Measurements from ENCODE around the gene NUMA1. TPM values are rescaled to one million over a fixed set of nuclear protein-coding genes. Genes with fewer than 3 reads are reported as not detected.
A peak's percentile ranks its signal among the peaks of the same experiment; 100 is the strongest.

The NUMA1 gene
- total and polyA plus RNA-seq, 9 of the 15 experiments (the other 6 are each of a cell fraction or from before 2014, with no cell fraction given) = 4.1 to 104 (median 51.2) TPM

DNA sequence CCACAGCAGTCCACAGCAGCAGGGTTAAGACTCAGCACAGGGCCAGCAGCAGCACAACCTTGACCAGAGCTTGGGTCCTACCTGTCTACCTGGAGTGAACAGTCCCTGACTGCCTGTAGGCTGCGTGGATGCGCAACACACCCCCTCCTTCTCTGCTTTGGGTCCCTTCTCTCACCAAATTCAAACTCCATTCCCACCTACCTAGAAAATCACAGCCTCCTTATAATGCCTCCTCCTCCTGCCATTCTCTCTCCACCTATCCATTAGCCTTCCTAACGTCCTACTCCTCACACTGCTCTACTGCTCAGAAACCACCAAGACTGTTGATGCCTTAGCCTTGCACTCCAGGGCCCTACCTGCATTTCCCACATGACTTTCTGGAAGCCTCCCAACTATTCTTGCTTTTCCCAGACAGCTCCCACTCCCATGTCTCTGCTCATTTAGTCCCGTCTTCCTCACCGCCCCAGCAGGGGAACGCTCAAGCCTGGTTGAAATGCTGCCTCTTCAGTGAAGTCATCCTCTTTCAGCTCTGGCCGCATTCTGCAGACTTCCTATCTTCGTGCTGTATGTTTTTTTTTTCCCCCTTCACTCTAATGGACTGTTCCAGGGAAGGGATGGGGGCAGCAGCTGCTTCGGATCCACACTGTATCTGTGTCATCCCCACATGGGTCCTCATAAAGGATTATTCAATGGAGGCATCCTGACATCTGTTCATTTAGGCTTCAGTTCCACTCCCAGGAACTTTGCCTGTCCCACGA is 78.3 kb downstream of the NUMA1 start:
- no peak overlapping the region for H3K4me3 ChIP-seq
- no peaks in the 10 kb centered on the region for H3K9me3 ChIP-seq (replicated peaks; ENCODE audit: control insufficient read depth, insufficient read depth, low read depth, low read length)
- ATAC-seq (peak; percentile 6), FAIRE-seq (no peak), DNase-seq (ENCODE audit: extremely low read depth in 1 of 4, low spot score in 3 of 4) (no peak)
- H3K4me2 ChIP-seq (ENCODE audit: insufficient read depth, low read length) = no peak overlapping the region
- H3K36me3 ChIP-seq (ENCODE audit: control insufficient read depth, insufficient read depth, low read length) = peaks cover 86% of the 10 kb centered on the region
- no peaks in the 10 kb centered on the region for H3K27me3 ChIP-seq (ENCODE audit: control insufficient read depth in 2 of 2, insufficient read depth in 2 of 2, low read length in 2 of 2)
- no TSS peak for BruUV-seq (replicated peaks)
- no peak overlapping the region for H3K9ac ChIP-seq (ENCODE audit: insufficient read depth in 1 of 2, low read depth in 2 of 2, low read length in 2 of 2)
- H4K20me1 ChIP-seq (replicated peaks; ENCODE audit: control insufficient read depth, insufficient read depth, low read length) = no peaks in the 10 kb centered on the region
- in situ Hi-C loops (cut with MboI) = no loop called here
- intact Hi-C loops (cut with micrococcal nuclease) = no loop called here
- peaks cover 6% of the 10 kb centered on the region for H3K9me1 ChIP-seq (ENCODE audit: control insufficient read depth, insufficient read depth, low read length)
- POLR2A ChIA-PET = interaction anchor here (0.9 to 1.4 kb wide), 3 partner anchors 11 to 224 kb away, joined by 3 to 7 read pairs (median 7); no protein-coding TSS in a partner anchor
- peaks cover 20 to 50% of the 10 kb centered on the region in 2 experiments; a peak in 4 of 5 replicates for H3K4me1 ChIP-seq (replicated peaks in 1 of 2; ENCODE audit: control insufficient read depth in 2 of 2, insufficient read depth in 2 of 2, low read length in 2 of 2)
- H2AFZ ChIP-seq (ENCODE audit: low read depth, low read length) = no peak overlapping the region
- no peaks in the 10 kb centered on the region for H3K79me2 ChIP-seq (ENCODE audit: control insufficient read depth, insufficient read depth, low read length)
- H3K27ac ChIP-seq (ENCODE audit: extremely low read depth, low read depth, low read length) = no peak overlapping the region
- 80% methylated on average over 7 of the region's 10 CpGs for WGBS (ENCODE audit: insufficient coverage, low coverage, missing lambda C conversion rate)
- CTCF ChIA-PET (ENCODE audit: low intra/inter-chr PET ratio) = no interaction called here
- TF ChIP-seq POLR2AphosphoS2 (IDR thresholded peaks at IDR 0.05; ENCODE audit: low read length) = 0 out of 2 replicates have a peak, but pooled peaks have one; percentile 48
- TF ChIP-seq, protein P1, sequence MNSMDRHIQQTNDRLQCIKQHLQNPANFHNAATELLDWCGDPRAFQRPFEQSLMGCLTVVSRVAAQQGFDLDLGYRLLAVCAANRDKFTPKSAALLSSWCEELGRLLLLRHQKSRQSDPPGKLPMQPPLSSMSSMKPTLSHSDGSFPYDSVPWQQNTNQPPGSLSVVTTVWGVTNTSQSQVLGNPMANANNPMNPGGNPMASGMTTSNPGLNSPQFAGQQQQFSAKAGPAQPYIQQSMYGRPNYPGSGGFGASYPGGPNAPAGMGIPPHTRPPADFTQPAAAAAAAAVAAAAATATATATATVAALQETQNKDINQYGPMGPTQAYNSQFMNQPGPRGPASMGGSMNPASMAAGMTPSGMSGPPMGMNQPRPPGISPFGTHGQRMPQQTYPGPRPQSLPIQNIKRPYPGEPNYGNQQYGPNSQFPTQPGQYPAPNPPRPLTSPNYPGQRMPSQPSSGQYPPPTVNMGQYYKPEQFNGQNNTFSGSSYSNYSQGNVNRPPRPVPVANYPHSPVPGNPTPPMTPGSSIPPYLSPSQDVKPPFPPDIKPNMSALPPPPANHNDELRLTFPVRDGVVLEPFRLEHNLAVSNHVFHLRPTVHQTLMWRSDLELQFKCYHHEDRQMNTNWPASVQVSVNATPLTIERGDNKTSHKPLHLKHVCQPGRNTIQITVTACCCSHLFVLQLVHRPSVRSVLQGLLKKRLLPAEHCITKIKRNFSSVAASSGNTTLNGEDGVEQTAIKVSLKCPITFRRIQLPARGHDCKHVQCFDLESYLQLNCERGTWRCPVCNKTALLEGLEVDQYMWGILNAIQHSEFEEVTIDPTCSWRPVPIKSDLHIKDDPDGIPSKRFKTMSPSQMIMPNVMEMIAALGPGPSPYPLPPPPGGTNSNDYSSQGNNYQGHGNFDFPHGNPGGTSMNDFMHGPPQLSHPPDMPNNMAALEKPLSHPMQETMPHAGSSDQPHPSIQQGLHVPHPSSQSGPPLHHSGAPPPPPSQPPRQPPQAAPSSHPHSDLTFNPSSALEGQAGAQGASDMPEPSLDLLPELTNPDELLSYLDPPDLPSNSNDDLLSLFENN (IDR thresholded peaks at IDR 0.05; ENCODE audit: low read depth in 2 of 2, low read length in 2 of 2) = no peak
- TF ChIP-seq, protein P2, sequence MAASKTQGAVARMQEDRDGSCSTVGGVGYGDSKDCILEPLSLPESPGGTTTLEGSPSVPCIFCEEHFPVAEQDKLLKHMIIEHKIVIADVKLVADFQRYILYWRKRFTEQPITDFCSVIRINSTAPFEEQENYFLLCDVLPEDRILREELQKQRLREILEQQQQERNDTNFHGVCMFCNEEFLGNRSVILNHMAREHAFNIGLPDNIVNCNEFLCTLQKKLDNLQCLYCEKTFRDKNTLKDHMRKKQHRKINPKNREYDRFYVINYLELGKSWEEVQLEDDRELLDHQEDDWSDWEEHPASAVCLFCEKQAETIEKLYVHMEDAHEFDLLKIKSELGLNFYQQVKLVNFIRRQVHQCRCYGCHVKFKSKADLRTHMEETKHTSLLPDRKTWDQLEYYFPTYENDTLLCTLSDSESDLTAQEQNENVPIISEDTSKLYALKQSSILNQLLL (CRISPR knock-in tag; IDR thresholded peaks at IDR 0.05; ENCODE audit: borderline replicate concordance) = no peak
- no peak for TF ChIP-seq SMARCC2 (IDR thresholded peaks at IDR 0.05; ENCODE audit: low read depth)
- TF ChIP-seq KDM1A (IDR thresholded peaks at IDR 0.05) = no peak
- no peak for TF ChIP-seq MYBL2 (IDR thresholded peaks at IDR 0.05; ENCODE audit: low read depth)
- no peak for TF ChIP-seq MYBL2 (CRISPR knock-in tag; IDR thresholded peaks at IDR 0.05; ENCODE audit: borderline replicate concordance)
- TF ChIP-seq, protein P3, sequence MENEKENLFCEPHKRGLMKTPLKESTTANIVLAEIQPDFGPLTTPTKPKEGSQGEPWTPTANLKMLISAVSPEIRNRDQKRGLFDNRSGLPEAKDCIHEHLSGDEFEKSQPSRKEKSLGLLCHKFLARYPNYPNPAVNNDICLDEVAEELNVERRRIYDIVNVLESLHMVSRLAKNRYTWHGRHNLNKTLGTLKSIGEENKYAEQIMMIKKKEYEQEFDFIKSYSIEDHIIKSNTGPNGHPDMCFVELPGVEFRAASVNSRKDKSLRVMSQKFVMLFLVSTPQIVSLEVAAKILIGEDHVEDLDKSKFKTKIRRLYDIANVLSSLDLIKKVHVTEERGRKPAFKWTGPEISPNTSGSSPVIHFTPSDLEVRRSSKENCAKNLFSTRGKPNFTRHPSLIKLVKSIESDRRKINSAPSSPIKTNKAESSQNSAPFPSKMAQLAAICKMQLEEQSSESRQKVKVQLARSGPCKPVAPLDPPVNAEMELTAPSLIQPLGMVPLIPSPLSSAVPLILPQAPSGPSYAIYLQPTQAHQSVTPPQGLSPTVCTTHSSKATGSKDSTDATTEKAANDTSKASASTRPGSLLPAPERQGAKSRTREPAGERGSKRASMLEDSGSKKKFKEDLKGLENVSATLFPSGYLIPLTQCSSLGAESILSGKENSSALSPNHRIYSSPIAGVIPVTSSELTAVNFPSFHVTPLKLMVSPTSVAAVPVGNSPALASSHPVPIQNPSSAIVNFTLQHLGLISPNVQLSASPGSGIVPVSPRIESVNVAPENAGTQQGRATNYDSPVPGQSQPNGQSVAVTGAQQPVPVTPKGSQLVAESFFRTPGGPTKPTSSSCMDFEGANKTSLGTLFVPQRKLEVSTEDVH (IDR thresholded peaks at IDR 0.05; ENCODE audit: low read depth, partially characterized antibody) = peak; percentile 50
- no peak for TF ChIP-seq ZBTB1 (CRISPR knock-in tag; IDR thresholded peaks at IDR 0.05; ENCODE audit: borderline replicate concordance, low read depth)
- no peak for TF ChIP-seq PHF20 (IDR thresholded peaks at IDR 0.05; ENCODE audit: partially characterized antibody)

Measured in K562 (cell line).